ENCODE results near the gene LMX1B.

LMX1B gene

GRCh38 chr9:126617823-126618165, 4.1 kb downstream of the LMX1B start:
- no peak for DNase-seq (ENCODE audit: low read depth, low spot score)

DNA sequence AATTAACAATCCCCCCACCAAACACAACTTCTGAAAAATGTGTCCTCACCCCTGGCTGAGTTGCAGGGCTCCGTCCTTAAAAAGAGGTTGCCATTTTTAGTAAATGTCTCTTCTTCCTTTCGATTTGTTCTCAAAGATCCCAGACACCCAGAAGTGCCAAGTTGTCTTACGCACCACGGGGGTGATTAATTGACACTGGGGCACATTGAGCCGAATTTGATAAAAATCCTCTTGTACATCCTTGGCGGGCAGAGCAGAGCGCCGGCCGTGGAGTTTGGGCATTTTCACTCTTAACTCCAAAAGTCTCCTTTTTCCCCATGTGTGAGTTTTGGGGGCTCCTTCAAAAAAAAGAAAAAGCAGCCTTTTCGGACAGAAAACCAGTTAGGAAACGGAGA, 4.5 kb downstream of the LMX1B start:
- no peak for DNase-seq (ENCODE audit: low read depth, low spot score)

GRCh38 chr9:126618585-126619360, 5.0 kb downstream of the LMX1B start:
- peak; percentile 48 for DNase-seq (ENCODE audit: low read depth, low spot score)

GRCh38 chr9:126619361-126620135, 5.8 kb downstream of the LMX1B start:
- no peak for DNase-seq (ENCODE audit: low read depth, low spot score)

DNA sequence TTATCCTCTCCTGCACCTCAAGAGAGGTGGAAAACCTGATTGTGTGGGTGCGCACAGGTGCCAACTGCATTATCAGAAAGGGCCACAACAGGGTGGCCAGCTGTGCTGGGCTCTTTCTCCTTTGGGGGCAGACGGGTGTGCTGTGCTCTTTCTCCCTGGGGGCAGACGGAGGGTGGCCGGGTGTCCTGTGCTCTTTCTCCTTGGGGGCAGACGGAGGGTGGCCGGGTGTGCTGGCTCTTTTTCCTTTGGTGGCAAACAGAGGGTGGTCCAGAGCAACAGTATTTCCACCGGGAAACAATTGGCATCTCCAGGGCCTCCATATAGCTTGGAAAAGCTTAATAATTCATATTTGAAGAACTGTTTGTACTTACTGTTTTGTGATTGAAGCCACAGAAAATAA, 6.8 kb downstream of the LMX1B start:
- no peak for DNase-seq (ENCODE audit: low read depth, low spot score)

DNA sequence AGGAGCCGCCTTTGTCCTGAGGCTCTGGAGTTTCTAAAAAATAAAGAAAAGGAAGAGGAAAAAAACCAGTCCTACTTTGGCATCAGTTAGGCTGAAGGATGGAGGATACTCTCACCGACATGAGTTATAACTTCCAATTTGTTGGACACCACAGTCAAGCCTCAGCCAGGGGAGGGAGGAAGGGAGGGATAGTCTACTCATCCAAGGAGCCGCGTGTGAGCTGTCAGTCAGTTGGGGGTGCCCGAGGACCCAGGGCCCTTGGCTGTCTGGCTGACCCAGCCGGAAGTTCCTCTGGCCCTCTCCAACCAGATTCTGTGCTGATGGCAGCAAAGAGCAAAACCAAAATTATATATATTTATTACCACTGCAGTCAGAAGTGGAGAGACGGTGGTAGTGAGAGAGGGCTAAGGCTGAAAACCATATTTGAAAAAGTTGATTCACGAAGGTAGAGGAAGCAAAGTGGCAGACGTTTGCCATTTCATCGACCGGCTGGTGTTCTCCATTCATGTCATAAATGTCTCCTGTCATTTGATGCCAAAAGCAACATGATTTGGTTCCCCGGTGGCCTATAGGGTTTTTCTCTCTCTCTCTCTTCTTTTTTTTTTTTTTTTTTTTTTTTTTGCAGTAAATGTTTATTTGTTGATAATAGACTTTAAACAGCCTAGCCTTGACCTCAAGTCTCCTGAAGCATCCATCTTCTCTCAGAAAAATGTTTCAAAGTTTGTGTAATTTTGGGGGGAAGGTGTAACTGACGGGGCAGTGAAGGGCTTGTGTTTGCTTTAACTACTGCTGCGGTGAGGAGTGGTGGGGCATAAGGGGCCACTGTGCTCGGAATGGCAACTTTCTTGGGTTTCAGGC, 7.6 kb downstream of the LMX1B start:
- no peak for DNase-seq (ENCODE audit: low read depth, low spot score)

DNA sequence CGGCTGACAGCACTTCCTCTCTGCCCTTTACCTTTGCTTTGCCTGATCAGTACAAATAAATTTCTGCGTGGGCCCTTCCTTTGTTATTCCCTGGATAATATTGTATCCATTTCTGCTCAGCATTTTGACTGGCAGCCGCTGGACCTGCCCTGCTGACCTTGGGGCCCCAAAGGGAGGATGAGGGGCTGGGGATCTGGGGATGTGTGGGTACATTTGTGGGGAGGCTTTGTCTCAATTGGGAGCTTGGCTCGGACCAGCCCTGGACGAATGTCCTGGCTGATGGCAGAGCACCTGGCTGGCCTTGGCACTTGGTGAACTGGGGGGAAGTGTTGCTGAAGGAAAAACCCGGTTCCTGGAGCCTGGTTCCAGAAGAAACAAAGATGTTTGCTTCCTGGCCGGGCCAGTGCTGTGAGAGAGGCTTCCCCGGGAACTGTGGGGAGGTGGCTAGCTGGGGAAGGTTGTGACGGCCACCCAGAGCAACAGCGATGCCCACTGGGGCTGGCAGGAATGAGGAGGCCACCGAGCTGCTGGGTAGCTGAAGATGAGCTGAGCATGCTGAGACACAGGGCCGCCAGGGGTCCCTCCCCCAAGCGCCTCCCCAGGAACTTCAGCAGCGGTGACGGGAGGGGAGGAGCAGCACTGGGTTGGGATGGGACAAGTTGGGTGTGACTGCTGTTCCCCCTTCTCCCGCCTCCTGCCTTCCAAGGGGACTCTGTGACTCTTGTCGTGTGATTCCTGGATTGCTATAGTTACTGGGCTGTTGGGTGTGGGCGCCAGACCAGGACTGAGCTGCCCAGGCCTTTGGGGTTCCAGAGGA, 8.4 kb downstream of the LMX1B start:
- DNase-seq (ENCODE audit: low read depth, low spot score), result peak; percentile 42

GRCh38 chr9:126623314-126623666, 9.6 kb downstream of the LMX1B start:
- peak; percentile 50 for DNase-seq (ENCODE audit: low read depth, low spot score)

DNA sequence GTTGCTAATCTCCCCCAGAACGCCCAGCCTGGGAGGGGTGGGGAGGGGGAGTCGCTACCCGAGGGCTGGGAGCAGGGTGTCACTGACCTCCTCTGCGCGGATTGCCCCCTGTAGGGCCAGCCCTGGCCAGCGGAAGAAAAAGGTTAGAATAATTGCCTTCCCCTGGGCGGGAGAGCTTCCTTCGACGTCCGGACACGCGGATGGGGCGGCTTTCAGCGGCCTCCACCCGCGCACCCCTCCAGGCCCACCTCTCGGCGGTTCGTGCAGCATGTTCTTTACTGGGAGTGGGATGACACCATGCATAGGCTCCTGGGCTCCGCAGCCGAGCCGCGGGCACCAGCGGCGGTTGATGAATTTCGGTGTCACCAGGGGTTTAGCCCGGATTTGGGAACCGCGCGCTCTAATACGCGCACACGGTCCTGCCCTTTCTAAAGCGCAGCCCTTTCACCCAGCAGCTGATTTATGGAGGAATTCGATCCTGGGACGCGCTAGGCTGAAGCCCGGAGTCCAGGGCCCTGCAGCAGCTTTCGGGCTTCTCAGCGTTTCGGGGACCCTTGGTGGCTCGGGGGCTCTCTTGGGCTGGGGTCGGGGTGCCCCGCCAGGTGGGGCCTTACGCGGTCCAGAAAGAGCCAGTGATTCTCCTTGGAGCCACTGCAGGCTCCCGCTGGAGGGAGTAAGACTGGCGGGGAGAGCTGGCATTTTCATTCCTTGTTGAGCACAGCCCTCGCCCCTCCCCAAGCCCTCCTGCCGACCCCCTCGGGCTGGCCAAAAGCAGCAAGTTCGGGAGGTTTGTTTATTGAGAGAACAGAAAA, 10.1 kb downstream of the LMX1B start:
- DNase-seq (ENCODE audit: low read depth, low spot score), result peak; percentile 65

GRCh38 chr9:126624479-126624826, 10.7 kb downstream of the LMX1B start:
- no peak for DNase-seq (ENCODE audit: low read depth, low spot score)

DNA sequence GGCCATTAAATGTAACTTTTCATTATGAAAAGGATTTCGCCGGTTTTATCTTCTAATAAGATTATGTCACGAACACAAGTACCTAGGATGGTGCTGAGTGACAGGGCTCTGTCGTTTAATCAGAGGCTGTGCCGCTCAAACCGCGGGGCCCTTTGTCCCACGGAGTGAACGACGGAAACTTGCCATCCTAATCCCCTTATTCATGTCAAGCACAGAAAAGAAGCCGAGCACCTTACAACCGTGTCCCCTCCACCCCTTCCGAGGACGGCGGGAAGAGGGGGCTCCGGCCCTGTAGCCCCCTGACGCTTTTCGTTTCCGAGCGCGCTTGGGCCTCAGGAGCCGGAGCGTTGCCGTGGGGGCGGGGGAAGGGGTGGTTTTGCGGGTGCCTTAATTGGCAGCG, 11.2 kb downstream of the LMX1B start:
- no peak for DNase-seq (ENCODE audit: low read depth, low spot score)

GRCh38 chr9:126625329-126626126, 11.8 kb downstream of the LMX1B start:
- DNase-seq (ENCODE audit: low read depth, low spot score), result peak; percentile 60

DNA sequence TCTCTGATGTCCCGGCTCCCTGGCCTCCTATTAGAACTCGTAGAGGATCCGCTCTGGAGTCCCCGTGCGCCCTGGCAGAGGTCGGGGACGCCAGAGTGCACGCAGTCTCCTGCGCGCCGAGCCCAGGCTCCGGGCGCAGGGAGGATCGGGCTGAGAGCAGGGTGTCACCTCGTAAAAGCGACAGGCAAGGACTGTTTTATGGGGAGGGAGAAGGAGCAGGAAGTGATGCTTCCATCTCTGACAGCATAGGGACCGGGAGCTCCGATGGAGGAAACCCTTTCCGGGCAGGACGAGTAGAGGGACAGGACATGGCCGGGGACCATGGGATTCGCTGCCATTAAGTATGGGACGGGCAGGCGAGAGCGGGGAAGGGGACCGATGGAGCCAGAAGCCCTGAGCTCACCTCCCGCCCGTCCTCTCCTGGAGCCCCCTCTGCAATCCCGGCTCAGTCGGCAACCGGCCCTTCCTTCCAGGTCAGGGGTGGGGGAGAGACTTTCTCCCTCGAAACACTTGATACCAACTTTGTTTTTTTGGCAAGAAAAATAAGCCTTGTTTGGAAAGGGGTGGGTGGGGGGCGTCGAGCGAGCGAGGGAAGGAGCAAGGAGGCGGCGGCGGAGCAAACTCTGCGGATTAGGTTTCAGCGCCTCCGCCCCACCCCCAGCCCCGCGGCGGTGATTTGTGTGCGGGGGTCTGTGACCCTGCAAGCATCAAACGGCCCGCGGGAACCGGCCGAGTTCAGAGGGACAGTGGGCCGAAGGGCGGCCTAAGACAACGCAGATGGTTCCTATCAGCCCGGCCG, 12.6 kb downstream of the LMX1B start:
- peak; percentile 68 for DNase-seq (ENCODE audit: low read depth, low spot score)

DNA sequence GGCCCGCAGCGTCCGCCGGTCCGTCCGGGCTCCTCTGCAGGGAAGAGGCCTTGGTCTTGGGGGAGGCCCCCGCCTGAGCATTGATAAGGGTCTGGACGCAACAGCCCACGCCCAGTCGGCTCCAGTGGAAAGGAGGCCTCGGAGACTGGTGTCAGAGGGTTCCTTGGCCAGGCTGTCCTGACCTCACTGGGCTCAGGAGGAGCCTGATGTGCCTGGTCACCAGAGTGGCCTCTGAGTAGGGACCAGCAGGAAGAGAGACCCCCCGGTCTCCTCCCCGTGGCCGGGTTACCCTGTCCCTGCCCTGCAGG, 13.2 kb downstream of the LMX1B start:
- no peak for DNase-seq (ENCODE audit: low read depth, low spot score)

DNA sequence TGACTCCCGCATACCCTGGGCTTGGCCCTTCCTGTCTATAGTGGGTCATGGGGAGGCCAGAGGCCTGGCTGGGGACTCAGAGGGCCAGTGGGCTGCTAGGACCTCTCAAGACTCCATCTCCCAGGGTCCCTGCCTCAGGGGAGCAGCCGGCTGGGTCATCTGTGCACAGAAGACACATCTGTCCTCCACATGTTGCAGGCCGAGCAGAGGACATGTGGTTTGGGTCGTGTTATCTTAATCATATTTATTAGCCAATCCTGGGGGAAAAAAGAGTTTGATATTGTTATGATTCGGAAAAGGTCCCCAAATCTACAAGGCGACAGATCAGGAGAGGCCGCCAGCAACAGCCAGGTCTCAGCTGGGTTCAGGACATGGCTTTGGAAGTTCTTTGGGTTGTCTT, 14.4 kb downstream of the LMX1B start:
- no peak for DNase-seq (ENCODE audit: low read depth, low spot score)

DNA sequence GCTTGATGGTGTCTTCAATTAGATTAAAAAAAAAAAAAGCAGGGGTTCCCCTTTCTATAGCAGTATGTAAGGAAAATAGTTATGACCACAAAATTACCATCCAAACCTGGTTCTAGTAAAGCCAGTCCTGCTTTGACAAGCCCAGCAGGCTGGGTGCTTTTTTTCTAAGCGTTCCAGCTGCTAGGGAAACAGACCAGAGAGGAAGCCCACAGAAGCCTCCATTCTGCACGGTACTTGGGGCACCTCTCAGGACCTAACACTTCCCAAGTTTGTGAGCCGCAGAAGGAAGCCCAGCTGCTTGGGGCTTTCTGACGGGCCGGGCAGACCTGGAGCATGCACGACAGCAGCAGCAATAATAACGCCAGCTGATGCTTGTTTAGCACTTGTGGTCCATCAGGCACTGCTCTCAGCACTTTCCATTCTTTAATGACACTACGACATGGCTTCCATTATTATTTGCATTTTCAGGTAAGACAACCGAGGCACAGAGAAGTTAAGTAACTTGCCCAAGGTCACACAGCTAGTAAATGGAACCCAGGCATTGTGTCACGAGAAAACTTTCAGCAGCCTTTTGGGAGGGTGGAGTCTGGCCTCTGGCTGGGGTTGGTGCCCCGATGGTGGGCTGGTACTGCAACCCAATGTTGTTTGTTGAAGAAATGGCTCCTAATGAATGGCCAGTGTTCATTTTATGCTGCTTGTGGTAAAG, 15.4 kb downstream of the LMX1B start:
- DNase-seq (ENCODE audit: low read depth, low spot score), result no peak

DNA sequence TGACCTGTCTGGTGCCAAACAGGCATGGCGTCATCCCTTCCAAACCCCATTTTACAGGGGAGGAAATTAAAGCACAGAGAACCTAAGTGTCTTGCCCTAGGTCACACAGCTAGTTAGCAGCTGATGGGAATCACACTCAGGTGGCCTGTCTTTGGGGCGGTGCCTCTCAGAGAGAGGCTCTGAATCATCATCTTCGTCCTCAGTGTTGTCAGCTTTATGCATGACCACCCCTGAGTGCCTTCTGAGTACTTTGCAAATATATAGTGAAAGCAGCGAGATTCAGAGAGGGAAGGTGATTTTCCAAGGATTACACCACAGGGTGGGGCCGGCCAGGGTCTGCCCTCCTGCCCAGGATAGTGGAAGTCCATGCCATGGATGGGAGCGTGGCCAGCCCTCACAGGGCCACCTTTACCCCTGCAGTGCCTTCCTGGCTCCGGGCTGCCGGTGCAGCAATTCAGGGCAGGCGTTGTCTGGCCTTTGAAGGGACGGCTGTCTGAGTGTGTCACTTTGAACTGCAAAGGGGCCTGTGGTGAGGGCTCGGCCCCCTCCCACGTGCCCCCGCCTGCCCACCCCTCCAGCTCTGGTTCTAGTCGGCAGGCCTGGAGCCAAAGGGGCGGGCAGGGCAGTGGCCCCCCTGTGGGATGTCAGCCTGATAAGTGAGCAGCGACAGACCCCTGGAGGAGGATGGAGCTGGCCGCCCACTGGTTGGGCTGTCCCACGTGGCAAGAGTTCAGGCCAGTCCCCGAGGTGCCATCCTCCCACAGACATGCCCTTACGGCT, 16.9 kb downstream of the LMX1B start:
- peak; percentile 88 for DNase-seq (ENCODE audit: low read depth, low spot score)

- DNase-seq (ENCODE audit: low read depth, low spot score), result no peak
Observed at GRCh38 chr9:126631254-126631653, 17.5 kb downstream of the LMX1B start.
